Kidney (tissue), 14 donors: ENCODE results near the gene KREMEN1. TPM values are rescaled to one million over a fixed set of nuclear protein-coding genes. Genes with fewer than 3 reads are reported as not detected.

Source experiments
- DNase-seq, 5 donors: peaks; one replicate each; pipeline ENCODE4 v3.0.0-alpha.2; 2013 to 2020
- FAIRE-seq: peaks from 2 replicates; lab custom pipeline; 2012; peaks lifted over from hg19 to GRCh38; lab: Jason Lieb, UNC
- H3K27ac ChIP-seq, 2 donors: one replicate each; pipeline ENCODE4 v1.7.0; 2013; ENCODE audit warnings: low read depth in 2 of 2, low read length in 2 of 2, inconsistent platforms in 1 of 2
- H3K27me3 ChIP-seq: one replicate; pipeline ENCODE4 v1.7.1; 2013; ENCODE audit warnings: low read length, inconsistent platforms; ENCODE audit not compliant: control insufficient read depth, insufficient read depth
- H3K36me3 ChIP-seq, 3 donors: one replicate each; pipeline versions ENCODE4 v1.7.0 to v1.7.1; 2013; ENCODE audit warnings: low read length in 3 of 3, control low read depth in 1 of 3, inconsistent platforms in 1 of 3; ENCODE audit not compliant: insufficient read depth in 3 of 3, control insufficient read depth in 2 of 3
- H3K4me1 ChIP-seq, 3 donors: one replicate each; pipeline versions ENCODE4 v1.7.0 to v1.7.1; 2013; ENCODE audit warnings: low read length in 3 of 3, inconsistent platforms in 1 of 3, low read depth in 1 of 3; ENCODE audit not compliant: control insufficient read depth in 2 of 3, insufficient read depth in 2 of 3
- H3K4me3 ChIP-seq, 3 donors: one replicate each; pipeline versions ENCODE4 v1.7.0 to v1.8.1; 2013; ENCODE audit warnings: low read length in 3 of 3, control low read depth in 1 of 3, inconsistent platforms in 1 of 3
- H3K9ac ChIP-seq, 3 donors: one replicate each; pipeline versions ENCODE4 v1.7.0 to v1.7.1; 2013; ENCODE audit warnings: low read length in 3 of 3, control low read depth in 1 of 3, inconsistent platforms in 1 of 3
- H3K9me3 ChIP-seq, 3 donors: one replicate each; pipeline versions ENCODE4 v1.7.0 to v1.7.1; 2013; ENCODE audit warnings: low read length in 3 of 3, control low read depth in 1 of 3, inconsistent platforms in 1 of 3; ENCODE audit not compliant: control insufficient read depth in 2 of 3, insufficient read depth in 1 of 3
- CTCF ChIP-seq: IDR thresholded peaks from 3 replicates; pipeline ENCODE4 v1.5.1; 2012; ENCODE audit warnings: mild to moderate bottlenecking, moderate library complexity, borderline replicate concordance; ENCODE audit not compliant: insufficient read depth; ENCODE audit errors: extremely low read depth
- intact Hi-C: fragments of 100-400 bp; cut with DNase I; formaldehyde crosslinking; loops from one replicate; pipeline ENCODE4 v1.11.1; 2022
- polyA plus RNA-seq: library from polyadenylated mRNA; stranded (reverse); fragments of 350-450 nt; fragmentation: Illumina TruSeq; extraction: RNeasy Lipid Tissue Mini Kit (QIAGEN cat#74804); gene quantifications from one replicate; pipeline ENCODE4 v1.2.3, GENCODE V29; 2014; ENCODE audit warnings: low read depth, low replicate concordance; ENCODE audit not compliant: insufficient read depth
- total RNA-seq: library from RNA; stranded (reverse); fragmentation: NEBNext Ultra II Directional; extraction: Animal tissue kit (Norgen Biotek cat#: 25700); gene quantifications from one replicate; pipeline ENCODE4 v1.2.1, GENCODE V29; 2021
- donor health status: control.
- donor health status: control.
- donor health status: control.
- donor health status: control.
- donor health status: control.
- donor health status: DM: yes; HTN: yes; CAD: no.
- donor health status: Normal renal cell carcinoma (clear cell type).

The KREMEN1 gene
- total and polyA plus RNA-seq, 2 donors from 2014 or later = 9.3 to 16.2 TPM

- no peak for DNase-seq
- Histone ChIP-seq H3K27ac (no peak overlapping the region), H3K9me3 (no peaks in the 10 kb centered on the region), H3K27me3 (no peaks in the 10 kb centered on the region), H3K4me3 (peak overlapping the region in 1 of 3 donors; percentile 16), H3K9ac (no peak overlapping the region), H3K36me3 (peaks cover 0 to 6% (median 0%) of the 10 kb centered on the region in 3 donors), H3K4me1 (peaks cover 2 to 23% (median 5%) of the 10 kb centered on the region in 3 donors)
- TF ChIP-seq CTCF = no peak
- no peak for FAIRE-seq
- intact Hi-C loops = no loop called here
Observed at GRCh38 chr22:29211066-29211465, 138.2 kb downstream of the KREMEN1 start.

GRCh38 chr22:29211466-29211865 lies 138.6 kb downstream of the KREMEN1 start:
- Histone ChIP-seq H3K4me3 (peak overlapping the region in 1 of 3 donors; percentile 20), H3K27ac (no peak overlapping the region), H3K9me3 (no peaks in the 10 kb centered on the region), H3K36me3 (peaks cover 0 to 6% (median 0%) of the 10 kb centered on the region in 3 donors), H3K4me1 (peaks cover 2 to 23% (median 5%) of the 10 kb centered on the region in 3 donors), H3K9ac (no peak overlapping the region), H3K27me3 (no peaks in the 10 kb centered on the region)
- no peak for DNase-seq
- FAIRE-seq = no peak
- intact Hi-C loops = no loop called here
- no peak for TF ChIP-seq CTCF

- FAIRE-seq = no peak
- H3K27me3 ChIP-seq = no peaks in the 10 kb centered on the region
- H3K4me1 ChIP-seq = peaks cover 2 to 21% (median 5%) of the 10 kb centered on the region in 3 donors
- H3K36me3 ChIP-seq = peaks cover 0 to 6% (median 0%) of the 10 kb centered on the region in 3 donors
- no peak for DNase-seq
- H3K9me3 ChIP-seq = no peaks in the 10 kb centered on the region
- H3K9ac ChIP-seq = no peak overlapping the region
- no peak for TF ChIP-seq CTCF
- intact Hi-C loops = no loop called here
- H3K4me3 ChIP-seq = no peak overlapping the region
- no peak overlapping the region for H3K27ac ChIP-seq
Observed at GRCh38 chr22:29212743-29213142, 139.9 kb downstream of the KREMEN1 start.

- Histone ChIP-seq H3K9me3 (no peaks in the 10 kb centered on the region), H3K9ac (no peak overlapping the region), H3K27ac (no peak overlapping the region), H3K27me3 (no peaks in the 10 kb centered on the region), H3K4me1 (peaks cover 2 to 14% (median 5%) of the 10 kb centered on the region in 3 donors), H3K4me3 (no peak overlapping the region), H3K36me3 (peaks cover 0 to 6% (median 0%) of the 10 kb centered on the region in 3 donors)
- no peak for FAIRE-seq
- intact Hi-C loops = no loop called here
- peak in 4 of 5 donors; percentile 84 to 90 (median 86) for DNase-seq
- no peak for TF ChIP-seq CTCF
Observed at GRCh38 chr22:29213493-29213892, 140.7 kb downstream of the KREMEN1 start.
